ENCODE results near the gene ARPC2.

Gene ARPC2

DNA sequence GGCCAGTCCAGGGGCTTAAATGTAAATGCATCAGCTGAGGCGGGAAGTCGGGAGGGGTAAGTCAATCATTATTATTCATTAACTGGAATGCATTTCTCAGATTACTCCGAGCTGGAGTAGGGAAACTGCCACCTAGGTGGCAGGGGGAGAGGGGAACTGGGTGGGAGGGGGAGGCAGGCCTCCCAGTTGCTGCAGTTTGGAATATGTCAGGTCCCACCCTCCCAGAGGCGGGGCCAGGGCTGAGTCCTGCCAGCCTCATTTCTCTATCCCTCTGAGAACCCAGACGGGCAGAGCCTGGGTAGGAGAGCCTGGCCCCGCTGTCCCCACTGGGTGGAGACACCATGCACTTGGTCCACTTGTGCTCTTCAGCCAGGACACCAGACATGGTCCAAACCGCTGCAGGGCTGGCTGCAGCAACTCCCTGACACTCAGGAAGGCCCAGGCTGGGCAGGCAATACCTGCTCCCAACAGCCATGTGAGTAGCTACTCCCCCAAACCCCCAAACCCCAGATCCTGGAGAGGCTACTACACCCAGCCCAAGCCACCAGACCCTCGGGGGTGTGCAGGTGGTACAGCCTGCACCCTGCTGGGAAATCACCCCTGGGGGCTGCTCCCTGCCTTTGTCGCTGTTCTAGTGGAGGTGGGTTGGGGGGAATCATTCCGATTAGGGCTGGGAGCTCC, 43.9 kb downstream of the ARPC2 start, which contains the start of gene GPBAR1:
GPBAR1 (plus strand) TSS at position 274 of the 681 bp plus-strand sequence. CDS start 1,710 bp downstream, outside the sequence.
- Histone ChIP-seq H3K27me3 (replicated peaks; ENCODE audit: control insufficient read depth, insufficient read depth, low read length) (no peaks in the 10 kb centered on the region), H3K36me3 (ENCODE audit: control insufficient read depth, insufficient read depth, low read length) (peaks cover 26% of the 10 kb centered on the region), H3K4me3 (replicated peaks; ENCODE audit: low read depth, low read length) (no peak within 1 kb of the TSS)
- TF ChIP-seq, protein P1, sequence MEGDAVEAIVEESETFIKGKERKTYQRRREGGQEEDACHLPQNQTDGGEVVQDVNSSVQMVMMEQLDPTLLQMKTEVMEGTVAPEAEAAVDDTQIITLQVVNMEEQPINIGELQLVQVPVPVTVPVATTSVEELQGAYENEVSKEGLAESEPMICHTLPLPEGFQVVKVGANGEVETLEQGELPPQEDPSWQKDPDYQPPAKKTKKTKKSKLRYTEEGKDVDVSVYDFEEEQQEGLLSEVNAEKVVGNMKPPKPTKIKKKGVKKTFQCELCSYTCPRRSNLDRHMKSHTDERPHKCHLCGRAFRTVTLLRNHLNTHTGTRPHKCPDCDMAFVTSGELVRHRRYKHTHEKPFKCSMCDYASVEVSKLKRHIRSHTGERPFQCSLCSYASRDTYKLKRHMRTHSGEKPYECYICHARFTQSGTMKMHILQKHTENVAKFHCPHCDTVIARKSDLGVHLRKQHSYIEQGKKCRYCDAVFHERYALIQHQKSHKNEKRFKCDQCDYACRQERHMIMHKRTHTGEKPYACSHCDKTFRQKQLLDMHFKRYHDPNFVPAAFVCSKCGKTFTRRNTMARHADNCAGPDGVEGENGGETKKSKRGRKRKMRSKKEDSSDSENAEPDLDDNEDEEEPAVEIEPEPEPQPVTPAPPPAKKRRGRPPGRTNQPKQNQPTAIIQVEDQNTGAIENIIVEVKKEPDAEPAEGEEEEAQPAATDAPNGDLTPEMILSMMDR (IDR thresholded peaks at IDR 0.05; ENCODE audit: insufficient read depth, low read length, poor library complexity, severe bottlenecking) = no peak
- DNase-seq (ENCODE audit: extremely low read depth, insufficient read length) = no peak

DNA sequence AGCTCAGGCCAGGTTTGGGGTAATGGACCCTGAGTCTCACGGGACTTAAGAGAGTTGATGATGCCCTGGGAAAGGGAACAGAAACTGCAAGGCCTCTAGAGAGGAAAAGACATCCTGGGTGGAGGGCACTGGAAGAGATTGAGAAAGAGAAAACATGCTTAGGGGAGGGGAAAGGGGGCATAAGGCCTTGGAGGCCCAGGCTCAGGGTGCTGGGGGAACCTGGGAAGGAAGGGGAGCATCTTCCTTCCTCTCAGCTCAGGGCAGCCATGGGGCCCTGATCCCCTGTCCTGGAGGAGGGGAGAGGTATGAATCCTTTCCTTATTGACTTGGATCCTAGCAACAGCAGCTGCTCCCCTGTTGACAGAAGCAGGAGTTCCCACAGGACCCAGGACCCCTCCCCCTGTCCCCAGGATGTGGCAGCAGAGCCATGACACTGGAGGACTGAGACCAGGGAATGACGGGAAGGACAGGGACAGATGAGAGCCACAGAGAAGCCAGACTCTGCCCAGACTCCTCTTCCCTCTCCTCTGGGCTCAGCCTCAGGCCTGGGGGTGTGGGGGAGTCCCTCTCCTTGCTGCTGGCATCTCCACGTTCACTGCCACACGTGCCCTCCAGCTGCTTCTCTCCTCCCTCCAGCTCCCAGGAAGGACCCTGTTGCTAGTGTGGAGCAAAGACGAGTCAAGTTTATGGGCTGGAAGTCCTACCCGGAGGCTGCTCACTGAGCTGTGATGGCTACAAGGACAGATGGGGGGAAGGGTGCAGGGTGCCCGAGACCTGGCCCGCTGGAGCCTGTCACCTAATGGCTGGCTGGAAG, 44.6 kb downstream of the ARPC2 start:
- H3K36me3 ChIP-seq (ENCODE audit: control insufficient read depth, insufficient read depth, low read length) = peaks cover 28% of the 10 kb centered on the region
- DNase-seq (ENCODE audit: extremely low read depth, insufficient read length) = no peak
- H3K4me3 ChIP-seq (replicated peaks; ENCODE audit: low read depth, low read length) = no peak overlapping the region
- no peaks in the 10 kb centered on the region for H3K27me3 ChIP-seq (replicated peaks; ENCODE audit: control insufficient read depth, insufficient read depth, low read length)
- TF ChIP-seq, protein P1 (IDR thresholded peaks at IDR 0.05; ENCODE audit: insufficient read depth, low read length, poor library complexity, severe bottlenecking) = no peak

DNA sequence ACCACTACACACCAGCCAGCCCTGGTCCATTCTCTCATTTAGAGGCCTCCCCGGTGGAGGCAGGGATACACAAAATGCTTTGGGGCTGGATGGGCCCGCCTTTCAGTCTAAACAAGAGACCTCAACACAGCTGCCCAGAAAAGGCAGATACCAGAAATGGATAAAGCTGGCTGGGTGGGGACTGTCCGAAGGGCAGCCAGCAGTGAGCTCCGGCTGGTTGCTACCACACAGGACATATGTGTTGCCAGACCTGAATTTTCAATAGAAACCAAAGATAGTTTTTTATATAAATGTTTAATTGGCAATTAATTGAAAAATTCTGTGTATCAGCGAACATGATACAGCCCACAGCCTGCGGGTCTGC, 45.2 kb downstream of the ARPC2 start:
- peaks cover 31% of the 10 kb centered on the region for H3K36me3 ChIP-seq (ENCODE audit: control insufficient read depth, insufficient read depth, low read length)
- H3K27me3 ChIP-seq (replicated peaks; ENCODE audit: control insufficient read depth, insufficient read depth, low read length) = no peaks in the 10 kb centered on the region
- H3K4me3 ChIP-seq (replicated peaks; ENCODE audit: low read depth, low read length) = no peak overlapping the region
- no peak for DNase-seq (ENCODE audit: extremely low read depth, insufficient read length)
- TF ChIP-seq, protein P1 (IDR thresholded peaks at IDR 0.05; ENCODE audit: insufficient read depth, low read length, poor library complexity, severe bottlenecking) = no peak

DNA sequence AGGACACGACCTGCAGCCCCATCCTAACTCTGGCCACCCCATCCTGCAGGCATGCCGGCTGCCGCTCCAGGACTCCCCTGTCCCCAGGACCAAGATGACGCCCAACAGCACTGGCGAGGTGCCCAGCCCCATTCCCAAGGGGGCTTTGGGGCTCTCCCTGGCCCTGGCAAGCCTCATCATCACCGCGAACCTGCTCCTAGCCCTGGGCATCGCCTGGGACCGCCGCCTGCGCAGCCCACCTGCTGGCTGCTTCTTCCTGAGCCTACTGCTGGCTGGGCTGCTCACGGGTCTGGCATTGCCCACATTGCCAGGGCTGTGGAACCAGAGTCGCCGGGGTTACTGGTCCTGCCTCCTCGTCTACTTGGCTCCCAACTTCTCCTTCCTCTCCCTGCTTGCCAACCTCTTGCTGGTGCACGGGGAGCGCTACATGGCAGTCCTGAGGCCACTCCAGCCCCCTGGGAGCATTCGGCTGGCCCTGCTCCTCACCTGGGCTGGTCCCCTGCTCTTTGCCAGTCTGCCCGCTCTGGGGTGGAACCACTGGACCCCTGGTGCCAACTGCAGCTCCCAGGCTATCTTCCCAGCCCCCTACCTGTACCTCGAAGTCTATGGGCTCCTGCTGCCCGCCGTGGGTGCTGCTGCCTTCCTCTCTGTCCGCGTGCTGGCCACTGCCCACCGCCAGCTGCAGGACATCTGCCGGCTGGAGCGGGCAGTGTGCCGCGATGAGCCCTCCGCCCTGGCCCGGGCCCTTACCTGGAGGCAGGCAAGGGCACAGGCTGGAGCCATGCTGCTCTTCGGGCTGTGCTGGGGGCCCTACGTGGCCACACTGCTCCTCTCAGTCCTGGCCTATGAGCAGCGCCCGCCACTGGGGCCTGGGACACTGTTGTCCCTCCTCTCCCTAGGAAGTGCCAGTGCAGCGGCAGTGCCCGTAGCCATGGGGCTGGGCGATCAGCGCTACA, 45.9 kb downstream of the ARPC2 start:
- Histone ChIP-seq H3K27me3 (replicated peaks; ENCODE audit: control insufficient read depth, insufficient read depth, low read length) (no peaks in the 10 kb centered on the region), H3K36me3 (ENCODE audit: control insufficient read depth, insufficient read depth, low read length) (peaks cover 31% of the 10 kb centered on the region), H3K4me3 (replicated peaks; ENCODE audit: low read depth, low read length) (no peak overlapping the region)
- DNase-seq (ENCODE audit: extremely low read depth, insufficient read length) = no peak
- TF ChIP-seq, protein P1 (IDR thresholded peaks at IDR 0.05; ENCODE audit: insufficient read depth, low read length, poor library complexity, severe bottlenecking) = no peak

DNA sequence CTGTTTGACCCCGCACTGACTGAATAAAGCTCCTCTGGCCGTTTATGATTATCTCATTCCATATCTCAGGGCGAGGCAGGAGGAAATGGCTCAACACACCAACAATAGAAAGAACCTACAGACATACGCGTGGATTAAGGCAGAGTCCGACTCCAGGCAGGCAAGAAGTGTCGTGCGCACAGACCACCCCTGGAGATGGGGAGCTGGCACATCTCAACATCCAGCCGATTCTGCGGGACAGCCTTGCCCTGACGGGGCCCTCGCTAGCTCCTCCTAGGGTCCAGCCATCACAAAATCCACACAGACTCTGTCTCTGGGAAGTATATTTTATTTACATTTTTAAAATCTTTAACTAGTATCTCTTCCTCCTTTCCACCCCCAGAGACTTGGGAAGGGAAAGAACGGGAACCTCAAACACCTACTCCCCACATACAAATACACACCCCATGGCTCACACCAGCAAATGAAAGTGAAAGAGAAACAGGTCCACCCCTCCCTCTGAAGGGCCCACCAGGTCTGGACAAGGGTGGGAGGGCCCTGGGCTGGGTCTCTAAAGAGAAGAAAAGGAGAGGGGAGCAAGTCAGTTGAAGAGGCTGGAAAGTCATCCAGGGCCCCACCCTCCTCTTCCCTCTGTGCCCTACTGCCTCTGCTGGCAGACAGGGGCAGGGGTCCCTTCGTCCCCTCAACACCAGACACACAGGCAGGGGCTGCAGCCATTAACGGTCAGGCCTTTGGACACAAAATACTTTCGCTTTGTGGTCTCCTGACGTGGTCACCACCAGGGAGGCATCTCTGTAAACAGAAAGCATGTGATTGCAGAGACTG, 47.0 kb downstream of the ARPC2 start:
- DNase-seq (ENCODE audit: extremely low read depth, insufficient read length) = no peak
- H3K36me3 ChIP-seq (ENCODE audit: control insufficient read depth, insufficient read depth, low read length) = peaks cover 31% of the 10 kb centered on the region
- no peaks in the 10 kb centered on the region for H3K27me3 ChIP-seq (replicated peaks; ENCODE audit: control insufficient read depth, insufficient read depth, low read length)
- TF ChIP-seq, protein P1 (IDR thresholded peaks at IDR 0.05; ENCODE audit: insufficient read depth, low read length, poor library complexity, severe bottlenecking) = peak; percentile 7
- no peak overlapping the region for H3K4me3 ChIP-seq (replicated peaks; ENCODE audit: low read depth, low read length)

Data from GM06990 (cell line).